Measurements from ENCODE around the gene TRAF2.

The TRAF2 gene

DNA sequence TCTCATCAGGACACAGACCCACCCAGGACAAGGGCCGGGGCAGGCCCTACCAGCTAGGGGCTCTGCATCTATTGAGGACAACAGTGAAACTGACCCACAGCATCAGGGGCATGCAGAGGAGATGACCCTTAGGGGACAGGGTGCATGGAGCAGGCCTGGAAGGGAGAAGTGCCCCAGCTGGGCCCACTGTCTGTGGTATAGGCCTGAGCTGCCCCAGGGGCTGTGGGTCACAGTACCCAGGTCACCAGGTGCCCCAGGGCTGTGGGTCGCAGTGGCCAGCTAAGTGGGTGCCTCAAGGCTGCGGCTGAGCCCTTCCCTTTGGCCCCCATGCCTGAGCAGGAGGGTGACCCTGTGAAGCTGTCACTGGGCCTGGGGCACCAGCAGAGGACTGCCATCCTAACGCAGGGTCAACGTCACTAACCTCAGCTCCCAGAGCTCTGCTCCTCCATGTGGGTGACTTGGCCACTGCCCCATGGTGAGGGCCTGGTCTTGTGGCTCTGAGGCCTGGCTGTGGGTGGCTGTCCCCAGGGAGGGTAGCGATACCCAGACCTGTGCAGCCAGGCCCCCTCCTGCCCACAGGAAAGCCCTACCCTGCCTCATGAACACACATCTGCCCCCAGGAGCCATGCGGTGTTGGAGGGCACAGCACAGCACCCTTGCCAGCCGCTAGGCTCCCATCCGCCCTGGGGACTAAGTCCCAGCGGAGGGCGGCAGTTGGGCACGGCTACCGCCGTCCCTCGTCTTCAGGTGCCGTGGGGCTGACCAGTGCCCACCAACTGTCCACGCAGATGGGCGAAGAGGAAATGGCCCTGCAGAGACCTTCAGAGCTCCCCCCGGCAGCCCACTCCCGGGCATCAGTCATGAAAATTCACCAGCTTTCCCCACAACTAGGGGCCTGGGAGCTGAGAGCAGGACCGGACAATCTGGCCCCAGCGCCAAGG is 25.1 kb upstream of the TRAF2 start:
- Histone ChIP-seq H2AK5ac (ENCODE audit: low read length) (no peak overlapping the region), H3K27ac (ENCODE audit: low read depth, low read length) (no peak overlapping the region), H3K23ac (ENCODE audit: low read length) (no peak overlapping the region), H4K8ac (ENCODE audit: low read depth, low read length) (no peak overlapping the region), H3K56ac (ENCODE audit: low read length) (no peak overlapping the region), H3K4me1 (ENCODE audit: control insufficient read depth, low read depth, low read length) (peaks cover 4% of the 10 kb centered on the region), H3K36me3 (ENCODE audit: control insufficient read depth, insufficient read depth, low read length) (peaks cover 8% of the 10 kb centered on the region), H3K4ac (ENCODE audit: low read depth, low read length) (no peak overlapping the region), H3K79me1 (ENCODE audit: low read length) (peaks cover 14% of the 10 kb centered on the region), H4K5ac (ENCODE audit: low read length) (no peak overlapping the region), H3K4me2 (ENCODE audit: low read length) (no peak overlapping the region), H3K79me2 (ENCODE audit: control insufficient read depth, insufficient read depth, low read length) (peaks cover 10% of the 10 kb centered on the region), H3K9ac (ENCODE audit: low read length) (no peak overlapping the region), H3K27me3 (ENCODE audit: insufficient read depth, low read length, poor library complexity) (no peaks in the 10 kb centered on the region), H2BK15ac (replicated peaks; ENCODE audit: low read depth) (no peak overlapping the region), H2BK5ac (ENCODE audit: low read length) (no peak overlapping the region), H3K18ac (ENCODE audit: low read length) (no peak overlapping the region), H3K4me3 (ENCODE audit: low read length) (no peak overlapping the region), H2BK120ac (ENCODE audit: low read depth, low read length) (no peak overlapping the region)
- WGBS (ENCODE audit: extremely low coverage, insufficient coverage, low lambda C conversion rate), result no CpG with 5 or more reads among the region's 22 CpGs
- no peak for DNase-seq

DNA sequence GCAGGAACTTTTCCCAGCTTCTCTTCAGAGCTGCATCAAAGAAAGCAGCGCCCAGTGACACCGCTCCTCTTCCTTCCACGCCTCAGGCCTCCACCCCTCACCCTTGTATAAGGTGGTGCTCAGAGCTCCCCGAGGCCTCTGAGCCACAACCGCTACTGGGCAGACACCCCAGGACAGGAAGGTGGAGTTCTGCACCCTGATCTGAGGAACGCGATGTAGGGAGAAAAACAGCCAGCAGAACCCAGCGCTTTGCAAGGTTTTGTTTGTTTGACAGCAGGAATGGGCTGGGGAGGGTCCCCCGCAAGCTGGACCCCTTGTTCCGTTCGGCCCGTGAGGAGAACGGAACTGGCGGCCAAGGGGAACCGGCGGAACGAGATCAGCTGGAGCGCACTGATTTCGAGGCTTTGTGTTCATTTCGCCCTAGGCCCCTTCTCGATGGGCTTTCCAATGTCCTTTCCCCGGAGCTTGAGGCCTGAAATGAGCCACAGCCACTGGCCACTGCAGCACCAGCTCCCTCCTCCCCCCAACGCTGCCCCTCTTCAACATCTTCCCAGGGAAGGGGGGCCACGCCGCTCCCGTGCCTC is 24.4 kb upstream of the TRAF2 start:
- Histone ChIP-seq H3K4me3 (ENCODE audit: low read length) (no peak overlapping the region), H4K5ac (ENCODE audit: low read length) (no peak overlapping the region), H2AK5ac (ENCODE audit: low read length) (no peak overlapping the region), H3K23ac (ENCODE audit: low read length) (no peak overlapping the region), H3K27ac (ENCODE audit: low read depth, low read length) (no peak overlapping the region), H2BK15ac (replicated peaks; ENCODE audit: low read depth) (no peak overlapping the region), H2BK120ac (ENCODE audit: low read depth, low read length) (no peak overlapping the region), H3K79me2 (ENCODE audit: control insufficient read depth, insufficient read depth, low read length) (peaks cover 10% of the 10 kb centered on the region), H3K4me2 (ENCODE audit: low read length) (no peak overlapping the region), H3K4ac (ENCODE audit: low read depth, low read length) (no peak overlapping the region), H3K79me1 (ENCODE audit: low read length) (peaks cover 14% of the 10 kb centered on the region), H3K56ac (ENCODE audit: low read length) (no peak overlapping the region), H2BK5ac (ENCODE audit: low read length) (no peak overlapping the region), H3K36me3 (ENCODE audit: control insufficient read depth, insufficient read depth, low read length) (peaks cover 8% of the 10 kb centered on the region), H3K18ac (ENCODE audit: low read length) (no peak overlapping the region), H4K8ac (ENCODE audit: low read depth, low read length) (no peak overlapping the region), H3K4me1 (ENCODE audit: control insufficient read depth, low read depth, low read length) (peaks cover 4% of the 10 kb centered on the region), H3K9ac (ENCODE audit: low read length) (no peak overlapping the region), H3K27me3 (ENCODE audit: insufficient read depth, low read length, poor library complexity) (no peaks in the 10 kb centered on the region)
- DNase-seq, result no peak
- no CpG with 5 or more reads among the region's 26 CpGs for WGBS (ENCODE audit: extremely low coverage, insufficient coverage, low lambda C conversion rate)

- no peak for DNase-seq
- H2BK15ac ChIP-seq (replicated peaks; ENCODE audit: low read depth), result no peak overlapping the region
- no peaks in the 10 kb centered on the region for H3K27me3 ChIP-seq (ENCODE audit: insufficient read depth, low read length, poor library complexity)
- no peak overlapping the region for H2BK5ac ChIP-seq (ENCODE audit: low read length)
- H3K4me3 ChIP-seq (ENCODE audit: low read length), result no peak overlapping the region
- no CpG with 5 or more reads among the region's 31 CpGs for WGBS (ENCODE audit: extremely low coverage, insufficient coverage, low lambda C conversion rate)
- no peak overlapping the region for H4K8ac ChIP-seq (ENCODE audit: low read depth, low read length)
- H3K56ac ChIP-seq (ENCODE audit: low read length), result no peak overlapping the region
- no peak overlapping the region for H3K4me2 ChIP-seq (ENCODE audit: low read length)
- peaks cover 10% of the 10 kb centered on the region for H3K79me2 ChIP-seq (ENCODE audit: control insufficient read depth, insufficient read depth, low read length)
- peaks cover 8% of the 10 kb centered on the region for H3K36me3 ChIP-seq (ENCODE audit: control insufficient read depth, insufficient read depth, low read length)
- H3K18ac ChIP-seq (ENCODE audit: low read length), result no peak overlapping the region
- H2BK120ac ChIP-seq (ENCODE audit: low read depth, low read length), result no peak overlapping the region
- peaks cover 4% of the 10 kb centered on the region for H3K4me1 ChIP-seq (ENCODE audit: control insufficient read depth, low read depth, low read length)
- H4K5ac ChIP-seq (ENCODE audit: low read length), result no peak overlapping the region
- no peak overlapping the region for H3K4ac ChIP-seq (ENCODE audit: low read depth, low read length)
- H3K23ac ChIP-seq (ENCODE audit: low read length), result no peak overlapping the region
- peaks cover 14% of the 10 kb centered on the region for H3K79me1 ChIP-seq (ENCODE audit: low read length)
- no peak overlapping the region for H3K9ac ChIP-seq (ENCODE audit: low read length)
- H2AK5ac ChIP-seq (ENCODE audit: low read length), result no peak overlapping the region
- no peak overlapping the region for H3K27ac ChIP-seq (ENCODE audit: low read depth, low read length)
Observed at GRCh38 chr9:136862849-136863622, 23.3 kb upstream of the TRAF2 start.

GRCh38 chr9:136863623-136864273 is 22.6 kb upstream of the TRAF2 start:
- H3K4me1 ChIP-seq (ENCODE audit: control insufficient read depth, low read depth, low read length), result peaks cover 4% of the 10 kb centered on the region
- no peak overlapping the region for H3K9ac ChIP-seq (ENCODE audit: low read length)
- H3K36me3 ChIP-seq (ENCODE audit: control insufficient read depth, insufficient read depth, low read length), result peaks cover 8% of the 10 kb centered on the region
- no peak overlapping the region for H2BK15ac ChIP-seq (replicated peaks; ENCODE audit: low read depth)
- WGBS (ENCODE audit: extremely low coverage, insufficient coverage, low lambda C conversion rate), result no CpG with 5 or more reads among the region's 12 CpGs
- H3K27me3 ChIP-seq (ENCODE audit: insufficient read depth, low read length, poor library complexity), result no peaks in the 10 kb centered on the region
- no peak overlapping the region for H3K27ac ChIP-seq (ENCODE audit: low read depth, low read length)
- DNase-seq, result no peak
- H4K5ac ChIP-seq (ENCODE audit: low read length), result no peak overlapping the region
- H3K4ac ChIP-seq (ENCODE audit: low read depth, low read length), result no peak overlapping the region
- no peak overlapping the region for H2BK5ac ChIP-seq (ENCODE audit: low read length)
- no peak overlapping the region for H3K4me2 ChIP-seq (ENCODE audit: low read length)
- H3K56ac ChIP-seq (ENCODE audit: low read length), result no peak overlapping the region
- peaks cover 10% of the 10 kb centered on the region for H3K79me2 ChIP-seq (ENCODE audit: control insufficient read depth, insufficient read depth, low read length)
- no peak overlapping the region for H3K18ac ChIP-seq (ENCODE audit: low read length)
- H3K79me1 ChIP-seq (ENCODE audit: low read length), result peaks cover 14% of the 10 kb centered on the region
- no peak overlapping the region for H4K8ac ChIP-seq (ENCODE audit: low read depth, low read length)
- H3K4me3 ChIP-seq (ENCODE audit: low read length), result no peak overlapping the region
- H2AK5ac ChIP-seq (ENCODE audit: low read length), result no peak overlapping the region
- no peak overlapping the region for H2BK120ac ChIP-seq (ENCODE audit: low read depth, low read length)
- no peak overlapping the region for H3K23ac ChIP-seq (ENCODE audit: low read length)

DNA sequence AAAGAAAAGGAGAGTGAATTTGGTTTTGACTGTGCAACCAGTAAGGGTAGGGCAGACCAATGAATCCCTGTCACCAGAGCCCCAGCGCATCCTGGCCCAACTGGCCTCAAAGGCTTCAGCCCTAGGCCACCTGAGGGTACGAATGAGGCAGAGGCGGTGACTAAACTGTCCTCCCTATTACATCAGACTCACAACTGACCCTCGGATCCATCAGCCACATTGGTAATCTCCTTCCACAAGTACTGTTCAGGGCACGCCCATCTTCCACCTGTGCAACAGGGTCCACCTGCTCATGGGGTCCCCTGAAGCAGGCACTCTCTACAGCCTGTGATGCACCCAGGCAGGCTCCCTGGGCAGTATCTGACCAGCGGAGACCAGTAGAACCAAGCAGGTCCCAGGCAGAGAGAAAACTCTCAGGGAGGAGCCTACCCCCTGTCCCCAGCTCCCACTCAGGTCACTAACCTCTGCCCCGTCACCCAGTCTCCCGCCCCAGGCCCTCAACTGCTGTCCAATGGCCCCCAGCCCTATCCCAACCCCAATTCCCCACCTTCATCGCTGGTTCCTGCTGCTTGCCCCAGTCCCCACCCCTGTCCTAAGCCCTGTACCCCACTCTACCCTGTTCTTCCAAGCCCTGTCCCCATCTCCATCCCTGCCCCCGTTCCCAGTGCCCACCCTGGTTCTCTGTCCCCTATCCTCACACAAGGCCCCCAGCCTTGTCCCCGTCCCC is 21.1 kb upstream of the TRAF2 start:
- Histone ChIP-seq H3K27ac (ENCODE audit: low read depth, low read length) (no peak overlapping the region), H3K23ac (ENCODE audit: low read length) (no peak overlapping the region), H4K8ac (ENCODE audit: low read depth, low read length) (no peak overlapping the region), H3K36me3 (ENCODE audit: control insufficient read depth, insufficient read depth, low read length) (peaks cover 8% of the 10 kb centered on the region), H3K56ac (ENCODE audit: low read length) (peak overlapping the region; percentile 96), H3K4me3 (ENCODE audit: low read length) (peak overlapping the region; percentile 86), H2BK120ac (ENCODE audit: low read depth, low read length) (no peak overlapping the region), H3K79me1 (ENCODE audit: low read length) (peaks cover 14% of the 10 kb centered on the region), H3K4me1 (ENCODE audit: control insufficient read depth, low read depth, low read length) (peaks cover 4% of the 10 kb centered on the region), H2BK5ac (ENCODE audit: low read length) (no peak overlapping the region), H3K27me3 (ENCODE audit: insufficient read depth, low read length, poor library complexity) (no peaks in the 10 kb centered on the region), H3K4ac (ENCODE audit: low read depth, low read length) (peak overlapping the region; percentile 57), H3K79me2 (ENCODE audit: control insufficient read depth, insufficient read depth, low read length) (peaks cover 10% of the 10 kb centered on the region), H2BK15ac (replicated peaks; ENCODE audit: low read depth) (no peak overlapping the region), H2AK5ac (ENCODE audit: low read length) (no peak overlapping the region), H3K18ac (ENCODE audit: low read length) (no peak overlapping the region), H3K4me2 (ENCODE audit: low read length) (peak overlapping the region; percentile 45), H3K9ac (ENCODE audit: low read length) (peak overlapping the region; percentile 93), H4K5ac (ENCODE audit: low read length) (no peak overlapping the region)
- DNase-seq, result no peak
- no CpG with 5 or more reads among the region's 11 CpGs for WGBS (ENCODE audit: extremely low coverage, insufficient coverage, low lambda C conversion rate)

Data from mesendoderm (in vitro differentiated cells).